ENCODE results near the gene CABCOCO1.

The CABCOCO1 gene

DNA sequence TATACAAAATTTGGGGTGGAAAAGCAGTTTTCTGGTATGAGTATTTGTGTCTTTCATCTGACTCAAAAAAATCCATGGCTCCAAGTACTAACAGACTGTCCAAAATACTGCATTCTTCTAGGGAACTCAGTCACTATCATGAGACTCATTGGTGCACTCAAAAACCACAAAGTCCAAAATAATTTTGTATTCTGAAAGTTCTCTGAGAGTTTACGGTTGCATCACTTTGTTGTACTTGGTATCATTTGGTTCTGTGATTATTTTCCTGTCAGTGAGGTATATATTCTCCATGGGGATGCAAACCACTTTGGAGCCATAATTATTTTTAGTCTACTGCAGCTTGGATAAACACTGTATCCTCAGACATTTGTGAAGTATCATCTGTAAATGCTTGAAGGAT is 28.0 kb upstream of the CABCOCO1 start:
- TF ChIP-seq, protein P1, sequence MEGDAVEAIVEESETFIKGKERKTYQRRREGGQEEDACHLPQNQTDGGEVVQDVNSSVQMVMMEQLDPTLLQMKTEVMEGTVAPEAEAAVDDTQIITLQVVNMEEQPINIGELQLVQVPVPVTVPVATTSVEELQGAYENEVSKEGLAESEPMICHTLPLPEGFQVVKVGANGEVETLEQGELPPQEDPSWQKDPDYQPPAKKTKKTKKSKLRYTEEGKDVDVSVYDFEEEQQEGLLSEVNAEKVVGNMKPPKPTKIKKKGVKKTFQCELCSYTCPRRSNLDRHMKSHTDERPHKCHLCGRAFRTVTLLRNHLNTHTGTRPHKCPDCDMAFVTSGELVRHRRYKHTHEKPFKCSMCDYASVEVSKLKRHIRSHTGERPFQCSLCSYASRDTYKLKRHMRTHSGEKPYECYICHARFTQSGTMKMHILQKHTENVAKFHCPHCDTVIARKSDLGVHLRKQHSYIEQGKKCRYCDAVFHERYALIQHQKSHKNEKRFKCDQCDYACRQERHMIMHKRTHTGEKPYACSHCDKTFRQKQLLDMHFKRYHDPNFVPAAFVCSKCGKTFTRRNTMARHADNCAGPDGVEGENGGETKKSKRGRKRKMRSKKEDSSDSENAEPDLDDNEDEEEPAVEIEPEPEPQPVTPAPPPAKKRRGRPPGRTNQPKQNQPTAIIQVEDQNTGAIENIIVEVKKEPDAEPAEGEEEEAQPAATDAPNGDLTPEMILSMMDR (IDR thresholded peaks at IDR 0.05; ENCODE audit: insufficient read depth, low read length, poor library complexity, severe bottlenecking), result no peak
- no peaks in the 10 kb centered on the region for H3K27me3 ChIP-seq (replicated peaks; ENCODE audit: control insufficient read depth, insufficient read depth, low read length)
- no peaks in the 10 kb centered on the region for H3K36me3 ChIP-seq (ENCODE audit: control insufficient read depth, insufficient read depth, low read length)
- no peak for DNase-seq (ENCODE audit: extremely low read depth, insufficient read length)
- no peak overlapping the region for H3K4me3 ChIP-seq (replicated peaks; ENCODE audit: low read depth, low read length)

DNA sequence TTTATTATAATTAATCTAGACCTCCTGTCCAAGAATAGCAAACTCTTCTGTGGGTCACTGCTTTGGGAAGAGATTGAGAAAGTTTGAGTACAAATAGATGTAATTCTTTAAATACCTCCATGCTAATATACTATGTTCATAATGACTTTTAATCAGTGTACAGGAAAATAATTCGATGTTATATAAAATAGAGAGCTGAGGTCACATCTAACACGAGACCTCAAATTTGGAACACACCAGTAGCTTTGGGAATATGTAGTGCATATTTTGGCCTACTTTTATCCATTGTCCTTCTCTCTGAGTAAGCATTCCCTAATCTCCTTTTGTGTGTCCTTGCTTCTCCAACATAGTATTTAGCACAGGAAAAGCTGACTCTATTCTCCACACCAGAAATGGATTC is 27.3 kb upstream of the CABCOCO1 start:
- TF ChIP-seq, protein P1 (IDR thresholded peaks at IDR 0.05; ENCODE audit: insufficient read depth, low read length, poor library complexity, severe bottlenecking), result no peak
- no peak for DNase-seq (ENCODE audit: extremely low read depth, insufficient read length)
- H3K4me3 ChIP-seq (replicated peaks; ENCODE audit: low read depth, low read length), result no peak overlapping the region

DNA sequence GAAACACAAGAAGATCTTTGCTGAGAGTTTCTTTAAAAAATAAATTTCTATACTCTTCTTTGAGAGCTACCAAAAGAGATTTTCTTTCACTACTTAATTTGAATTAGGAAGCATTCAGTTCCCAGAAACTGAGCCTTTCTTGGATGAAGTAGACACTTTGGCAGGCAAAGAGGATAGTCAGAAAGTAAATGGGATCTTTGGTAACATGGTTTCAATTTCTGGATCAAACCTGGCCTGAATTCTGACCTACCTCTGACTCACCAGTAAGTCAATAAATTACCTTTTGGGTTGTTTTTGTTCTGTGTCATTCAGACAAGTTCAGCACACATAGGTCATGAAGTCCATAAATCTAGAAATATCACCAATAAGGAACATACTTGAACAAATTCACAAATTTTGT is 26.8 kb upstream of the CABCOCO1 start:
- H3K4me3 ChIP-seq (replicated peaks; ENCODE audit: low read depth, low read length), result no peak overlapping the region
- H3K27me3 ChIP-seq (replicated peaks; ENCODE audit: control insufficient read depth, insufficient read depth, low read length), result no peaks in the 10 kb centered on the region
- DNase-seq (ENCODE audit: extremely low read depth, insufficient read length), result no peak
- no peaks in the 10 kb centered on the region for H3K36me3 ChIP-seq (ENCODE audit: control insufficient read depth, insufficient read depth, low read length)
- TF ChIP-seq, protein P1 (IDR thresholded peaks at IDR 0.05; ENCODE audit: insufficient read depth, low read length, poor library complexity, severe bottlenecking), result no peak

More for the DNA sequence above, 27.3 kb upstream of the CABCOCO1 start:
- H3K36me3 ChIP-seq (ENCODE audit: control insufficient read depth, insufficient read depth, low read length), result no peaks in the 10 kb centered on the region
- H3K27me3 ChIP-seq (replicated peaks; ENCODE audit: control insufficient read depth, insufficient read depth, low read length), result no peaks in the 10 kb centered on the region

DNA sequence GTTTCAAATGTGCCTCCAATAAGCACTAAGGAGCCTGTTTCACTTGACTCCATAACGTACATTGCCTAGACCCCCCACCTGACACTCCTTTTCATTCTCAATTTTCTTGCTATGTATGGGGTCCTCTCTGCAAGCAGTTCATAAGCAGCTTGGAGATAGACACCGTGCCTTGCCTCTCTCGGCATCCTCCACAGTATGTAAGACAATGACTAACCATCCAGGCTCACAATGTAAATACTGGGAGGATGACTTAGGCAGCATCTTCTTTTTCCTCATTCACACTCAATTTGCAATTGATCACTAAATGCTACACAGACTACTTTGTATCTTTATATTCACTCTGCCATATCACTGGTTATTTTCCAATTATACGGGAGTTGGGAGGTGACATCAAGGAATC is 22.8 kb upstream of the CABCOCO1 start:
- TF ChIP-seq, protein P1 (IDR thresholded peaks at IDR 0.05; ENCODE audit: insufficient read depth, low read length, poor library complexity, severe bottlenecking), result no peak
- H3K27me3 ChIP-seq (replicated peaks; ENCODE audit: control insufficient read depth, insufficient read depth, low read length), result no peaks in the 10 kb centered on the region
- DNase-seq (ENCODE audit: extremely low read depth, insufficient read length), result no peak
- no peaks in the 10 kb centered on the region for H3K36me3 ChIP-seq (ENCODE audit: control insufficient read depth, insufficient read depth, low read length)
- H3K4me3 ChIP-seq (replicated peaks; ENCODE audit: low read depth, low read length), result no peak overlapping the region

DNA sequence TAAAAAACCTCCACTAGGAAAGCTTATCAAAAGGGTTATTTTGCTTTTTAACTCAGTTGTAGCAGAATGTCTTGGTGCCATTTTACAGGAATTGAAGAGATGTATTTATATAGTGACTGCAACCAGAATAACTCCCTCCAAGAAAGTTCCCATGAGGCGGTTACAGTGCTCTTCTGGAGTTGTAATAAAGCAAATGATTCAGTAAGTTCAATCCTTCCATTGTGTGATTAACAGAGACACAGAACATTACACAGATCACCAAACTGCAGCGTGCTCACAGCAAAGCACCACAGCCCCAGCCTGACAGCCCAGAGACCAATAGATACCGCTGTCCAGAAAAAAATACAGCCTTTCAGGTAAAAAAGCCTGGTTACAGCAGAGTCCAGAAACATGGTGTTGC is 21.9 kb upstream of the CABCOCO1 start:
- TF ChIP-seq, protein P1 (IDR thresholded peaks at IDR 0.05; ENCODE audit: insufficient read depth, low read length, poor library complexity, severe bottlenecking), result no peak
- H3K4me3 ChIP-seq (replicated peaks; ENCODE audit: low read depth, low read length), result no peak overlapping the region
- no peak for DNase-seq (ENCODE audit: extremely low read depth, insufficient read length)
- H3K27me3 ChIP-seq (replicated peaks; ENCODE audit: control insufficient read depth, insufficient read depth, low read length), result no peaks in the 10 kb centered on the region
- H3K36me3 ChIP-seq (ENCODE audit: control insufficient read depth, insufficient read depth, low read length), result no peaks in the 10 kb centered on the region

DNA sequence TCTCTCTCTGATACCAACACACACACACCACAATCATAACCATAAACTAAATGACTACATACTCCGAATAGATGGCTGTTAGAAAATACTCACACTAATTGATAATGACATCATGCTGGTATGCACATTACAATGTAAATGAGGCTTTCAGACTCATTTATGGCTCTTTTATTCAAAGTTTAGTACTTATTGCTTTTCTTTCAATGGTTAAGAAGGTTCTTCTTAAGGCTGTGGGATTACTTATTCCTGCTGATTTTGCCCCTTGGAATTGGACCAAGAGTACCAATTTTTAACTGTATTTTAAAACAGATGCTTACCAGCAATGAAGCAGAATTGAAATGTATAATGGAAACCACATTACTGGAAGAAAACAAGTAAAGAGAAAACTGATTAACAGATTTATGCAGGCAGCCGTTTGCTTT is 20.6 kb upstream of the CABCOCO1 start:
- H3K36me3 ChIP-seq (ENCODE audit: control insufficient read depth, insufficient read depth, low read length), result no peaks in the 10 kb centered on the region
- DNase-seq (ENCODE audit: extremely low read depth, insufficient read length), result no peak
- no peaks in the 10 kb centered on the region for H3K27me3 ChIP-seq (replicated peaks; ENCODE audit: control insufficient read depth, insufficient read depth, low read length)
- H3K4me3 ChIP-seq (replicated peaks; ENCODE audit: low read depth, low read length), result no peak overlapping the region
- TF ChIP-seq, protein P1 (IDR thresholded peaks at IDR 0.05; ENCODE audit: insufficient read depth, low read length, poor library complexity, severe bottlenecking), result no peak

Data from GM06990 (cell line).